ENCODE measurements around the gene SYT3.

The SYT3 gene

GRCh38 chr19:50633359-50633758 is 6.3 kb downstream of the SYT3 start:
- no peak overlapping the region for H3K27ac ChIP-seq
- TF ChIP-seq, protein P1, sequence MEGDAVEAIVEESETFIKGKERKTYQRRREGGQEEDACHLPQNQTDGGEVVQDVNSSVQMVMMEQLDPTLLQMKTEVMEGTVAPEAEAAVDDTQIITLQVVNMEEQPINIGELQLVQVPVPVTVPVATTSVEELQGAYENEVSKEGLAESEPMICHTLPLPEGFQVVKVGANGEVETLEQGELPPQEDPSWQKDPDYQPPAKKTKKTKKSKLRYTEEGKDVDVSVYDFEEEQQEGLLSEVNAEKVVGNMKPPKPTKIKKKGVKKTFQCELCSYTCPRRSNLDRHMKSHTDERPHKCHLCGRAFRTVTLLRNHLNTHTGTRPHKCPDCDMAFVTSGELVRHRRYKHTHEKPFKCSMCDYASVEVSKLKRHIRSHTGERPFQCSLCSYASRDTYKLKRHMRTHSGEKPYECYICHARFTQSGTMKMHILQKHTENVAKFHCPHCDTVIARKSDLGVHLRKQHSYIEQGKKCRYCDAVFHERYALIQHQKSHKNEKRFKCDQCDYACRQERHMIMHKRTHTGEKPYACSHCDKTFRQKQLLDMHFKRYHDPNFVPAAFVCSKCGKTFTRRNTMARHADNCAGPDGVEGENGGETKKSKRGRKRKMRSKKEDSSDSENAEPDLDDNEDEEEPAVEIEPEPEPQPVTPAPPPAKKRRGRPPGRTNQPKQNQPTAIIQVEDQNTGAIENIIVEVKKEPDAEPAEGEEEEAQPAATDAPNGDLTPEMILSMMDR (conservative IDR thresholded peaks at IDR 0.05): no peak
- TF ChIP-seq ZFX (IDR thresholded peaks at IDR 0.05): no peak

GRCh38 chr19:50632151-50632835 is 7.4 kb downstream of the SYT3 start:
- H3K27ac ChIP-seq: no peak overlapping the region
- TF ChIP-seq, protein P1 (conservative IDR thresholded peaks at IDR 0.05): no peak; the same call in 1 of the 2 replicates
- TF ChIP-seq ZFX (IDR thresholded peaks at IDR 0.05): no peak

DNA sequence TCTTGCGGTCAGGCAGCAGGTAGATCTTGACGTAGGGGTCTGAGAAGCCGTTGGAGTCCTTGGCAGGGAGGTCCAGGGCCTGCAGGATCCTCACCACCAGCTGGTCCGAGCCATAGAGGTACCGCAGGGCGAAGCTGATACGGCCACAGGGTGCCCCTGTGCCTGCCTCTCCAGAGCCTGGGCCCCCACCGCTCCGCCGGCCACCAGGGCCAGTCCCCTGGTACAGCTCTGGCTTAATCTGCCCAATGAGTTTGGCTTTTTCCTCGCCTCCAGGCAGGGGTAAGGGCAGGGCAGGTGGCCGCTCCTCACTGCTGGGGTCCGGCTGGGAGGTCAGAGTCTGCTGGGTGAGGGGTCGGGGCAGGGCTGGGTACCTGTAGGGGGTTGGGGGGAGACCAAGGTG is 9.9 kb downstream of the SYT3 start:
- no peak overlapping the region for H3K27ac ChIP-seq
- TF ChIP-seq, protein P1 (conservative IDR thresholded peaks at IDR 0.05): no peak
- TF ChIP-seq ZFX (IDR thresholded peaks at IDR 0.05): no peak

DNA sequence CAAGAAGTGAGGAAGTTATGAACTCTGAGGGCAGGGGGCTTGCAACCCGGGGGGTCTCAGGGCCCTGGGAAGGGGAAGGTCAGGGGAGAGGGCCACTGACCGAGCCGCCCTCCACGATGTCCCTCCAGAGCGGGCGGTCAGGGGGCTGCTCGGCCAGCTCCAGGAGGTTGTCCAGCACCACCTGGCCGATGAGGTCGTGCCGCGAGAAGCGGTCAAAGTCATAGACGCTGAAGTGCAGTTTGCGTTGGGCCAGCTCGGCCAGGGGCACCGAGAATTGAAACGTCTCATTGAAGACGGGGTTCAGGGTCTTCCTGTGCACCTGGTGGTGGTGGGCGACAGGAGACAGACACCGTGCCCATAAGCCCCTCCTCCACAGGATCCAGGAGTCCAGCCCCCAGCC is 10.5 kb downstream of the SYT3 start:
- no peak overlapping the region for H3K27ac ChIP-seq
- no peak for TF ChIP-seq ZFX (IDR thresholded peaks at IDR 0.05)
- TF ChIP-seq, protein P1 (conservative IDR thresholded peaks at IDR 0.05): no peak

DNA sequence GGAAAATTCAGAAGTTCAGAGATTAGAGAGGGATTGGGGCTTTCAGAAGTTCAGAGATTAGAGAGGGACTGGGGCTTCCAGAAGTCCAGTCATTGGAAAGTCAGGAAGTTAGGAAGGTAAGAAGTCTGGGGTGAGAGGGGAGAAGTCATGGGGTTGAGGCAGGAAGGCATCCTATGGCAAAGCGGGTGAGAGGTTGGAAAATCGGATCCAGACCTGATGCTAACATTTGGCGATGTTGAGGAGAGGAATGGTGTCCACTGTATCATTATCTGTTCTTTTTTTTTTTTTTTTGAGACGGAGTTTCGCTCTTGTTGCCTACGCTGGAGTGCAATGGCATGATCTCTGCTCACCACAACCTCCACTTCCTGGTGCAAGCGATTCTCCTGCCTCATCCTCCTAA is 11.1 kb downstream of the SYT3 start:
- no peak for TF ChIP-seq ZFX (IDR thresholded peaks at IDR 0.05)
- TF ChIP-seq, protein P1 (conservative IDR thresholded peaks at IDR 0.05): no peak
- H3K27ac ChIP-seq: no peak overlapping the region

- TF ChIP-seq ZFX (IDR thresholded peaks at IDR 0.05): no peak
- TF ChIP-seq, protein P1 (conservative IDR thresholded peaks at IDR 0.05): no peak
- H3K27ac ChIP-seq: no peak overlapping the region
Measured at GRCh38 chr19:50628146-50628545, 11.5 kb downstream of the SYT3 start.

GRCh38 chr19:50626795-50627194 is 12.9 kb downstream of the SYT3 start:
- H3K27ac ChIP-seq: no peak overlapping the region
- TF ChIP-seq, protein P1 (conservative IDR thresholded peaks at IDR 0.05): no peak
- TF ChIP-seq ZFX (IDR thresholded peaks at IDR 0.05): no peak

Data from C4-2B (cell line).